Pancreas (tissue), 10 donors: ENCODE results near the gene ALLC. TPM values are rescaled to one million over a fixed set of nuclear protein-coding genes. Genes with fewer than 3 reads are reported as not detected.
A peak's percentile ranks its signal among the peaks of the same experiment; 100 is the strongest.

Experiments used
- ATAC-seq, 4 donors: fragments of 200-7000 bp; cut with Tn5 transposase; one replicate each; pipeline versions ENCODE4 v1.8.0 to v1.9.1; 2020; ENCODE audit warnings: mild to moderate bottlenecking in 4 of 4, moderate library complexity in 4 of 4
- DNase-seq, 6 donors: peaks; one replicate each; pipeline ENCODE4 v3.0.0-alpha.2; 2020
- FAIRE-seq: peaks from 2 replicates; lab custom pipeline; 2012; peaks lifted over from hg19 to GRCh38; lab: Jason Lieb, UNC
- H3K27ac ChIP-seq, 4 donors: fragments of 200-600 bp; sonication (generic); 1 replicate in 3 of 4; 2 replicates in 1 of 4; pipeline versions ENCODE4 v1.5.0 to v1.8.0; 2020
- H3K27me3 ChIP-seq, 4 donors: fragments of 200-600 bp; one replicate each; pipeline ENCODE4 v1.8.0; 2021
- H3K36me3 ChIP-seq, 3 donors: fragments of 200-600 bp; sonication (generic) in 1 of 3; one replicate each; pipeline versions ENCODE4 v1.5.0 to v1.8.0; 2020 to 2021
- H3K4me1 ChIP-seq, 3 donors: fragments of 200-600 bp; one replicate each; pipeline ENCODE4 v1.8.0; 2021
- H3K4me3 ChIP-seq, 4 donors: fragments of 200-600 bp; sonication (generic) in 2 of 4; one replicate each; pipeline versions ENCODE4 v1.5.0 to v1.8.0; 2020 to 2021
- H3K9me3 ChIP-seq, 4 donors: fragments of 200-600 bp; one replicate each; pipeline ENCODE4 v1.8.0; 2021
- CTCF ChIP-seq, 4 donors: fragments of 200-600 bp; sonication (generic) in 3 of 4; IDR thresholded peaks; one replicate each; pipeline versions ENCODE4 v1.5.0 to v1.8.0; 2021; ENCODE audit warnings: antibody characterized with exemption in 4 of 4
- WGBS, 2 donors: extraction: QIAGEN DNeasy Blood & Tissue Kit; methylation state at CpG; one replicate each; pipeline ENCODE4 v1.1.7; 2013; 5-methylcytosine and 5-hydroxymethylcytosine counted together
- intact Hi-C, 3 donors: fragments of 100-400 bp; cut with DNase I; formaldehyde crosslinking; loops; one replicate each; pipeline versions ENCODE4 v1.11.1 to v1.14.2; 2022
- polyA plus RNA-seq, 2 donors: library from polyadenylated mRNA; stranded (reverse); fragments of 200-250 nt; gene quantifications; one replicate each; pipeline ENCODE4 v1.2.3, GENCODE V29; 2013
- total RNA-seq, 6 donors: library from RNA; stranded (reverse); fragmentation: NEBNext Ultra II Directional in 4 of 6; extraction: Animal tissue kit (Norgen Biotek cat#: 25700) in 4 of 6; gene quantifications; one replicate each; pipeline versions ENCODE4 v1.2.1 to v1.2.4, GENCODE V29; 2021 to 2023
- donor health status: healthy with polysubstance abuse.
- donor health status: DM: no; HTN: no; CAD: no; lungs with moderate emphysema.
- donor health status: DM: no; HTN: no; CAD: no.
- donor health status: control.
- donor health status: control.
- donor health status: Bipolar disorder and iron deficiency.
- donor health status: DM: yes; HTN: yes; CAD: no.
- donor health status: DM: no; HTN: no; CAD: no.
- donor health status: DM: no; HTN: no; CAD: no.
- donor health status: DM: yes; HTN: yes; CAD: no.

ALLC gene
- total and polyA plus RNA-seq, 8 donors = 0.68 to 0.75 TPM; not detected in 6

- no peak overlapping the region for H3K4me3 ChIP-seq
- intact Hi-C loops = no loop called here
- no peak for TF ChIP-seq CTCF (IDR thresholded peaks at IDR 0.05)
- no peaks in the 10 kb centered on the region for H3K9me3 ChIP-seq
- DNase-seq (no peak), FAIRE-seq (no peak), ATAC-seq (no peak)
- no peaks in the 10 kb centered on the region for H3K27me3 ChIP-seq
- no peaks in the 10 kb centered on the region for H3K36me3 ChIP-seq
- H3K4me1 ChIP-seq = peaks cover 0 to 7% (median 5%) of the 10 kb centered on the region in 3 donors
- no peak overlapping the region for H3K27ac ChIP-seq
- WGBS, 2 donors = 50 to 58% methylated on average over 20 of the region's 20 CpGs
These were observed 7.7 kb upstream of the ALLC start for GRCh38 chr2:3650140-3650920.

- peak in 3 of 6 donors; percentile 49 to 64 (median 53) for DNase-seq
- intact Hi-C loops = no loop called here
- peak overlapping the region in 2 of 4 donors; percentile 3 to 32 for H3K4me3 ChIP-seq
- H3K4me1 ChIP-seq = peaks cover 0 to 7% (median 5%) of the 10 kb centered on the region in 3 donors
- peak; percentile 61 to 81 (median 73) for ATAC-seq
- no peaks in the 10 kb centered on the region for H3K36me3 ChIP-seq
- 12 to 14% methylated on average over 45 of the region's 45 CpGs for WGBS, 2 donors
- H3K9me3 ChIP-seq = no peaks in the 10 kb centered on the region
- H3K27ac ChIP-seq = peak overlapping the region in 2 of 4 donors; percentile 27 to 47
- no peaks in the 10 kb centered on the region for H3K27me3 ChIP-seq
- no peak for FAIRE-seq
- TF ChIP-seq CTCF (IDR thresholded peaks at IDR 0.05) = no peak
These were observed 6.0 kb upstream of the ALLC start for GRCh38 chr2:3651691-3652648.

DNA sequence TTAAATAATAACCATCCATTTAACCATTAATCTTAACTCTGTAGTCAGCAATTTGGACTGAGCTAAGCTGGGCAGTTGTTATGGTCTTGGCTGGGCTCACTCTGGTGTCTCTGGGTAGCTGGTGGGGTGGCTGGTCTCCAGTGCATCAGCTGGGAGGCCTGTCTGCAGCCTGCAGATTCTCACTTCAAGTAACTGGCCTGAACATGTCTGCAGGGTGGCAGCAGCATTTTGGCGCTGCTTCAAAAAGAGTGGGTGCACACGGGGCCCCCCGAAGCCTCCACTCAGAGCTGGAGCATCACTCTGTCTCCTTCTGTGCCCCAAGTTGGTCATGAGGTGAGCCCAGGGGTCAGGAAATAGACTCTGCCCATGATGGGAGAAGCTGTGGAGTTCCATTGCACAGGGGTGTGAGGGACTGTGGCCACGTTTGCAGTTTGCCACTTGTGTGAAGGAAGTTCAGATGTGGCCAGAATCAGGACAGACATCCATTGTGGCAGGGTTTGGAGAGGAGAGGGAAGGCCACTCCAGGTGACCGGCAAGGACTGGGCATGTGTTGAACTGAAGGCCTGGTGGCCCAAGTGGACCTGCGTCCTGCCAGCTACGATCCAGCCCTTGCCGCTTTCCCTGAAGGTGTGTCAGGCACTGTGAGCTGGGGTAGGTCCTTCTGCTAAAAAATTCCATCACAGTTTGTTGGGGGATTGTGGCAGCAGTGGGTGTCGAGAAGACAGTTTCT is 4.9 kb upstream of the ALLC start:
- intact Hi-C loops = no loop called here
- Histone ChIP-seq H3K36me3 (no peaks in the 10 kb centered on the region), H3K4me3 (no peak overlapping the region), H3K27me3 (no peaks in the 10 kb centered on the region), H3K27ac (no peak overlapping the region), H3K4me1 (peaks cover 0 to 7% (median 5%) of the 10 kb centered on the region in 3 donors), H3K9me3 (no peaks in the 10 kb centered on the region)
- WGBS, 2 donors = 69 to 84% methylated on average over 9 of the region's 9 CpGs
- FAIRE-seq (no peak), DNase-seq (no peak), ATAC-seq (no peak)
- TF ChIP-seq CTCF (IDR thresholded peaks at IDR 0.05) = no peak

- FAIRE-seq = no peak
- Histone ChIP-seq H3K27me3 (no peaks in the 10 kb centered on the region), H3K27ac (no peak overlapping the region), H3K4me3 (no peak overlapping the region), H3K9me3 (no peaks in the 10 kb centered on the region), H3K36me3 (no peaks in the 10 kb centered on the region), H3K4me1 (peaks cover 0 to 7% (median 5%) of the 10 kb centered on the region in 3 donors)
- no peak for TF ChIP-seq CTCF (IDR thresholded peaks at IDR 0.05)
- WGBS, 2 donors = 79 to 91% methylated on average over 10 of the region's 10 CpGs
- peak in 1 of 6 donors; percentile 20 for DNase-seq
- intact Hi-C loops = no loop called here
- no peak for ATAC-seq
These were observed 4.0 kb upstream of the ALLC start for GRCh38 chr2:3654011-3654410.
